ENCODE data around the gene ATAD2B. TPM values are rescaled to one million over a fixed set of nuclear protein-coding genes. Genes with fewer than 3 reads are reported as not detected.

Gene ATAD2B
- total and polyA plus RNA-seq, 2 donors = 12.1 to 22.5 TPM

DNA sequence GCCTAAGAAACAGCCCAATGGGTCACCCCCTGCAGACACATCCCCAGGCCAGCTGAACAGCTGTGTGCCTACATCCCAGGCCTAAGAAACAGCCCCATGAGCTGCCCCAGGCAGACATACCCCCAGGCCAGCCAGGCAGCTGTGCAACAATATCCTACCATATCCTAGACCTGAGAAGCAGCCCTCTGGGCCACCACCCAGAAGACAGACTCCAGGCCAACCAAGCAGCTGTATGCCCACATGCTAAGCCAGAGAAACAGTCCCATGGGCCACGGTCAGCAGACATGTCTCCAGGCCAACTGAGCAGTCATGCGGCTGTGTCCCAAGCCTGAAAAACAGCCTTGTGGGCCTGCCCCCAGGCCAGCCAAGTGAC, 205.5 kb downstream of the ATAD2B start:
- Histone ChIP-seq H3K9me3 (ENCODE audit: control insufficient read depth in 2 of 2, insufficient read depth in 1 of 2, low read length in 1 of 2) (peaks cover 2 to 13% of the 10 kb centered on the region in 2 donors), H3K4me1 (ENCODE audit: control insufficient read depth in 2 of 2, insufficient read depth in 2 of 2, low read length in 2 of 2) (no peaks in the 10 kb centered on the region), H3K27ac (ENCODE audit: low read depth in 1 of 2, low read length in 1 of 2) (no peak overlapping the region), H3K36me3 (ENCODE audit: control insufficient read depth in 2 of 2, insufficient read depth in 2 of 2, low read length in 1 of 2) (peaks cover 0 to 11% of the 10 kb centered on the region in 2 donors), H3K4me3 (ENCODE audit: low read length in 2 of 2) (no peak overlapping the region), H3K27me3 (ENCODE audit: control insufficient read depth in 2 of 2, insufficient read depth in 1 of 2, low read length in 1 of 2) (no peaks in the 10 kb centered on the region)
- 100% methylated on average over 2 of the region's 2 CpGs for WGBS
- no peak for DNase-seq (ENCODE audit: low read depth in 6 of 9, low spot score in 9 of 9)

DNA sequence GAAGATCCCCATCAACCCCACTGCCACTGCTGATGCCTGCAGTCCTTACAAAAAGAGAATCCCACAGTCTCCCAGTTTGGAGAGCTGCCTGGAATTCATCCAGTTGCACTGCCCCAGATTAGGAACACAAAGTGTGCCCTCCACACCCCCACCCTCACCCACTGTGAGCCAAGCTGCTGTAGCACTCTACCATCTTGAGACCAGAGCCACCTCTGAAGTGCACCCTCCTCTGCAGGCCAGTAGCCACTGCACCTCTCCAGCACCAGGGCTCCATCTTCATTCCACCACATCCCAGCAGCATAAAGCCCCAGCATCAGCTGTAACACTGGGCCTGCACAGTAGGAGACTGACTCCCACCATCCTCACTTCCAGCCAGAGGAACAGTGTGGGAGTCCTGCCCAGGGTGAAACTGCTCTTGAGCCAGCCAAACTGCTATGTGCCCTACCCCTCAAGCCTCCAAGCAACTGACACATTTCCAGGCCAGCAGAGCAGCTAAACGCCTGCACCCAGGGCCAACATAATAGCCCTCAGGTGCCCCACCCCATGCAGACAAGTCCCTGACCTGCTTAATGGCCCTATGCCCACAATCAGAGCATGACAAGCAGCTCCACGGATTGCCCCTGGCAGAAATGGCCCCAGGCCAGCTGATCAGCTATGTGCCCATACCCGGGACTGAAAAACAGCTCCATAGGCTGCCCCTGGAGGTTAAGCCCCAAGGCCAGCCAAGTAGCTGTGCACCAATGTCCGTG, 206.0 kb downstream of the ATAD2B start:
- H3K27me3 ChIP-seq (ENCODE audit: control insufficient read depth in 2 of 2, insufficient read depth in 1 of 2, low read length in 1 of 2) = no peaks in the 10 kb centered on the region
- H3K4me3 ChIP-seq (ENCODE audit: low read length in 2 of 2) = no peak overlapping the region
- peaks cover 0 to 11% of the 10 kb centered on the region in 2 donors for H3K36me3 ChIP-seq (ENCODE audit: control insufficient read depth in 2 of 2, insufficient read depth in 2 of 2, low read length in 1 of 2)
- H3K4me1 ChIP-seq (ENCODE audit: control insufficient read depth in 2 of 2, insufficient read depth in 2 of 2, low read length in 2 of 2) = no peaks in the 10 kb centered on the region
- DNase-seq (ENCODE audit: low read depth in 6 of 9, low spot score in 9 of 9) = no peak
- H3K27ac ChIP-seq (ENCODE audit: low read depth in 1 of 2, low read length in 1 of 2) = no peak overlapping the region
- 98% methylated on average over 4 of the region's 4 CpGs for WGBS
- H3K9me3 ChIP-seq (ENCODE audit: control insufficient read depth in 2 of 2, insufficient read depth in 1 of 2, low read length in 1 of 2) = peaks cover 2 to 13% of the 10 kb centered on the region in 2 donors

DNA sequence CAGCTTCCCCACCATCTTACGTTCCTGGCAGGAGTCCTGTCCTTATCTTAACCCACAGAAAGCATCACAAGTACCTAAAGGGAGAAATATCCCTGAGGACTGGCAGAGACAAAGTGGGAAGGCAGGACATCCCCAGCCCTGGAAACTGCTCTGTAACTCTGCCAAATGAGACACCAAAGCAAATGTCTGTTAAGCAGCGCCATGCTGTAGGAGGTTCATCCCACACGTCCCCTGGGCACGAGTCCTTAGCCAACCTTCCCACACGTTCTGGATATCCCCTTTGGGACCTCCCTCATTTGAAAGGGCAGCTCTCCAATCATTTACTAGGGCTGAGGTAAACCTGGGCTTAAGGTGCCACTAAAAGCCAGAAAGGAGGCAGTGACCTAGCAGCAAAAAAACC, 207.2 kb downstream of the ATAD2B start:
- Histone ChIP-seq H3K4me3 (ENCODE audit: low read length in 2 of 2) (no peak overlapping the region), H3K36me3 (ENCODE audit: control insufficient read depth in 2 of 2, insufficient read depth in 2 of 2, low read length in 1 of 2) (peaks cover 0 to 11% of the 10 kb centered on the region in 2 donors), H3K9me3 (ENCODE audit: control insufficient read depth in 2 of 2, insufficient read depth in 1 of 2, low read length in 1 of 2) (peaks cover 2 to 13% of the 10 kb centered on the region in 2 donors), H3K4me1 (ENCODE audit: control insufficient read depth in 2 of 2, insufficient read depth in 2 of 2, low read length in 2 of 2) (no peaks in the 10 kb centered on the region), H3K27me3 (ENCODE audit: control insufficient read depth in 2 of 2, insufficient read depth in 1 of 2, low read length in 1 of 2) (no peaks in the 10 kb centered on the region), H3K27ac (ENCODE audit: low read depth in 1 of 2, low read length in 1 of 2) (no peak overlapping the region)
- WGBS = 94% methylated on average over 5 of the region's 5 CpGs
- DNase-seq (ENCODE audit: low read depth in 6 of 9, low spot score in 9 of 9) = no peak

DNA sequence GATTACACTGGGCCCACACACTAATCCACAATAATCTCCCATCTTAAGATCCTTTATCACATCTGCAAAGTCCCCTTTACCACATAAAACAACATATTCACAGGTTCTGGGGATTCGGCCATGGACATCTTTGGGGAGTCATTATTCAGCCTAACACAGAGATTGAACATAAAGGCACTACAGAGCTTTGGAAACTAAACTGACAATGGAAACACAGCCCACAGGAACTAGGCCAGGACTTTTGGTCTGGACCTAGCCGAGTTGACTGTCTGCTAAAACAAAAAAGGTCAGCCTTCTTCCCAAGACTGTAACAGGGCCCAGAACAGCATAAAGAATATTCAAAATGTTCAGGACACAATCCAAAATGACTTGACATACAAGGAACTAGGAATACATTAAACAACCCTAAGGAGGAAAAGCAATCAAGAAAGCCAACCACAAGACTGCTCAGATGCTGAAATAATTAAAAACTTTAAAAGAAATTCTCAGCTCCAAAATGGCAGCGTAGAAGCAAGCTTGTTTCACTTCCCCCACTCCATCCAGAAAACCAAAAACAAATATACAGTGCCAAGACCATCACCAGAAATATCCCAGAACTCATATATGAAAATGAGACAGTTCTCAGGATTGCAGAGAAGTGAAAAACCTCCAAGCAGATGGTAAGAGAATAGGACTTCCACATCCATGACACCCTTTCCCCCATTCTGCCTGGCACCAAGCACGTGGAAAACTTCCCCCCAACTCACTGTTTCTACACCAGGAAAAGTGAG, 207.8 kb downstream of the ATAD2B start:
- Histone ChIP-seq H3K27ac (ENCODE audit: low read depth in 1 of 2, low read length in 1 of 2) (no peak overlapping the region), H3K27me3 (ENCODE audit: control insufficient read depth in 2 of 2, insufficient read depth in 1 of 2, low read length in 1 of 2) (no peaks in the 10 kb centered on the region), H3K4me1 (ENCODE audit: control insufficient read depth in 2 of 2, insufficient read depth in 2 of 2, low read length in 2 of 2) (no peaks in the 10 kb centered on the region), H3K4me3 (ENCODE audit: low read length in 2 of 2) (no peak overlapping the region), H3K9me3 (ENCODE audit: control insufficient read depth in 2 of 2, insufficient read depth in 1 of 2, low read length in 1 of 2) (peaks cover 2 to 13% of the 10 kb centered on the region in 2 donors), H3K36me3 (ENCODE audit: control insufficient read depth in 2 of 2, insufficient read depth in 2 of 2, low read length in 1 of 2) (peaks cover 0 to 11% of the 10 kb centered on the region in 2 donors)
- no peak for DNase-seq (ENCODE audit: low read depth in 6 of 9, low spot score in 9 of 9)
- 98% methylated on average over 4 of the region's 4 CpGs for WGBS

DNA sequence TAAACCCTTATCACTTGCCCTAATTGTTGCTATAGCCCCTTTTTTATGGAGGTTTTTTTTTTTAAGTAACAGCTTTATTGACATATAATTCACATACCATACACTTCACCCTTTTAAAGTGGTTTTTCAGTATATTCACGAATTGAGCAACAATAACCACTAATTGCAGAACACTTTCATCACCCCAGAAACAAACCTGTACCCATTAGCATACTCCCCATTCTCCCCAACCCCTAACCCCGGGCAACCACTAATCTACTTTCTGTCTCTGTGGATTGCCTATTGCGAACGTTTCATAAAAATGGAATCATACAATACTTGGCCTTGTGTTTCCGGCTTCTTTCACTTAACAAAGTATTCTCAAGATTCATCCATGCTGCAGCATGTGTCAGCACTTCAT, 213.6 kb downstream of the ATAD2B start:
- Histone ChIP-seq H3K27me3 (ENCODE audit: control insufficient read depth in 2 of 2, insufficient read depth in 1 of 2, low read length in 1 of 2) (no peaks in the 10 kb centered on the region), H3K9me3 (ENCODE audit: control insufficient read depth in 2 of 2, insufficient read depth in 1 of 2, low read length in 1 of 2) (no peaks in the 10 kb centered on the region), H3K27ac (ENCODE audit: low read depth in 1 of 2, low read length in 1 of 2) (no peak overlapping the region), H3K36me3 (ENCODE audit: control insufficient read depth in 2 of 2, insufficient read depth in 2 of 2, low read length in 1 of 2) (peaks cover 6 to 11% of the 10 kb centered on the region in 2 donors), H3K4me3 (ENCODE audit: low read length in 2 of 2) (no peak overlapping the region), H3K4me1 (ENCODE audit: control insufficient read depth in 2 of 2, insufficient read depth in 2 of 2, low read length in 2 of 2) (no peaks in the 10 kb centered on the region)
- WGBS = 97% methylated on average over 5 of the region's 5 CpGs
- no peak for DNase-seq (ENCODE audit: low read depth in 6 of 9, low spot score in 9 of 9)

DNA sequence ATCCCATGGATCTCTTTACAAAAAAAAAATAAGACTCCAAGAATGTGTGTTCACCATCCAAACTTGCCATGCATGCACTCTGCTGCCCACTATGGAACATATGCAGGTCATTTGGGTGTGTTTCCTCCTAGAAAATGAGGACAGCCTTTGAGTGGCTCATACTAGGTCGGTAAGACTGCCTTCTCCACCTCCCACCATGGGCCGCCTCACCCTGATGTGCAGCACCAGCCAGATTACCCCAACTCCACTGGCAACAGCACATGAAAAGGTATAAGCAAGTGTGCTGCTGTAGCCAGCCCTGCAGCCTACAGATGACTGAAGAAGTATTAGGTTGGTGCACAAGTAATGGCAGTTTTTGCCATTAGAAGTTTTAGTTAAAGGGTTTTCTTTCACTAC, 214.2 kb downstream of the ATAD2B start:
- DNase-seq (ENCODE audit: low read depth in 6 of 9, low spot score in 9 of 9) = no peak
- no peaks in the 10 kb centered on the region for H3K27me3 ChIP-seq (ENCODE audit: control insufficient read depth in 2 of 2, insufficient read depth in 1 of 2, low read length in 1 of 2)
- 97% methylated on average over 2 of the region's 2 CpGs for WGBS
- no peak overlapping the region for H3K4me3 ChIP-seq (ENCODE audit: low read length in 2 of 2)
- H3K36me3 ChIP-seq (ENCODE audit: control insufficient read depth in 2 of 2, insufficient read depth in 2 of 2, low read length in 1 of 2) = peaks cover 5 to 12% of the 10 kb centered on the region in 2 donors
- H3K4me1 ChIP-seq (ENCODE audit: control insufficient read depth in 2 of 2, insufficient read depth in 2 of 2, low read length in 2 of 2) = no peaks in the 10 kb centered on the region
- no peak overlapping the region for H3K27ac ChIP-seq (ENCODE audit: low read depth in 1 of 2, low read length in 1 of 2)
- no peaks in the 10 kb centered on the region for H3K9me3 ChIP-seq (ENCODE audit: control insufficient read depth in 2 of 2, insufficient read depth in 1 of 2, low read length in 1 of 2)

DNA sequence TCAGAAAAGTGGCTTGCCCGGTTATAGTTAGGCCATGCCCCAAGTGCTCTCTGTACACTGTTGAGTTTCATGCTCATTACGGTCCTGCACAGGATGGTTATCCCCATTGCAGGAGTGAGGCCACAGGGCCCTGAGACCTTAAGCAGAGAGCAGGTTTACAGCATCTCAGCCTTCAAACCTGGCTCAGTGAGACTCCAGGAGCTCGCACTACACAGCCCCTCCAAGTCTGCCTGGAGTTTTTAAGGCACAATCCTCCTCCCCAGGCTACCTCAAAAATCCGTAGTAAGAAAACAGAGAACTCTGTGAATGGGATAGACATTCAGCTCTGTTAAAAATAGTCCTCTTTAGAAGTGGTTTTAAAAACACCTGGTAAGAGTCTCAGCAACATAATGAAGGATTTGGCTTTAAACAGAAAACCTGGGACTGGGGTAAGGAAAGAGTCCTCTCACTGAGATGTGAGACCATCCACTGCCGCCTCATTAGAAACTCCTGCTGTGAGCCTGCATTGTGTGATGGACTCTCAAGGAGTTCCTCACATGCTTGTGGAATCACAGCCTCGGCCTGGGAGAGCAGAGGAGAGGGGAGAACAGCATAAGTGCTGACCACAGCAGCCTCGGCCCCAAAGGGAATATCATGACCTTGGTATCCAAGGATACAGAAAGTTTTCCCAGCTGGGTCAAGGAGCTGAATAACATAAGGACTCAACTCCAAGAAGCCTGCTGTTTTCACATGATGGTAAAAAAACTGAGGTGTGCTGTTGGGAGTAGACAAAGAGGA, 214.8 kb downstream of the ATAD2B start:
- Histone ChIP-seq H3K27ac (ENCODE audit: low read depth in 1 of 2, low read length in 1 of 2) (no peak overlapping the region), H3K4me3 (ENCODE audit: low read length in 2 of 2) (no peak overlapping the region), H3K9me3 (ENCODE audit: control insufficient read depth in 2 of 2, insufficient read depth in 1 of 2, low read length in 1 of 2) (no peaks in the 10 kb centered on the region), H3K36me3 (ENCODE audit: control insufficient read depth in 2 of 2, insufficient read depth in 2 of 2, low read length in 1 of 2) (peaks cover 7 to 12% of the 10 kb centered on the region in 2 donors), H3K27me3 (ENCODE audit: control insufficient read depth in 2 of 2, insufficient read depth in 1 of 2, low read length in 1 of 2) (no peaks in the 10 kb centered on the region), H3K4me1 (ENCODE audit: control insufficient read depth in 2 of 2, insufficient read depth in 2 of 2, low read length in 2 of 2) (no peaks in the 10 kb centered on the region)
- WGBS = 96% methylated on average over 7 of the region's 7 CpGs
- DNase-seq (ENCODE audit: low read depth in 6 of 9, low spot score in 9 of 9) = no peak

DNA sequence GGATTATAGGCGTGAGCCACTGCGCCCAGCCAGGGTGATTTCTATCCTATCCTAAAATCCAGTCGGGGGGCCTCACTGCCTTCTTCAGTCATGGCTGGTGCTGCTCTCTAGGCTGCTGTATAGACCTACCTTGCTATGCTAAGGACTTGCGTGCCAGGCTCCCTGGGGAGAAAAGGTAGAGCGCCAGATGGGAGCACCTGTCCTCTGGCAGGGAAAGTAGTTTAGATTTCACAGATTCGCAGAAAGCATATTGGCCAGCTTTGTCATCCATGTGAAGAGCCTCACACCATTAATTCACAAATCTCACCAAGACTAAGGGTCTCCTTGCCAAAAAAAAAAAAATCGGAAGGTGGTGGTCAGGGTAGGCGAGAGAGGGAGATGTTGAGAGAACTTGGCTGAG, 217.6 kb downstream of the ATAD2B start:
- DNase-seq (ENCODE audit: low read depth in 6 of 9, low spot score in 9 of 9) = no peak
- H3K4me1 ChIP-seq (ENCODE audit: control insufficient read depth in 2 of 2, insufficient read depth in 2 of 2, low read length in 2 of 2) = no peaks in the 10 kb centered on the region
- H3K36me3 ChIP-seq (ENCODE audit: control insufficient read depth in 2 of 2, insufficient read depth in 2 of 2, low read length in 1 of 2) = peaks cover 7 to 12% of the 10 kb centered on the region in 2 donors
- H3K27ac ChIP-seq (ENCODE audit: low read depth in 1 of 2, low read length in 1 of 2) = no peak overlapping the region
- no peak overlapping the region for H3K4me3 ChIP-seq (ENCODE audit: low read length in 2 of 2)
- over 99% methylated on average over 8 of the region's 8 CpGs for whole genome bisulfite sequencing
- H3K27me3 ChIP-seq (ENCODE audit: control insufficient read depth in 2 of 2, insufficient read depth in 1 of 2, low read length in 1 of 2) = no peaks in the 10 kb centered on the region
- H3K9me3 ChIP-seq (ENCODE audit: control insufficient read depth in 2 of 2, insufficient read depth in 1 of 2, low read length in 1 of 2) = no peaks in the 10 kb centered on the region

DNA sequence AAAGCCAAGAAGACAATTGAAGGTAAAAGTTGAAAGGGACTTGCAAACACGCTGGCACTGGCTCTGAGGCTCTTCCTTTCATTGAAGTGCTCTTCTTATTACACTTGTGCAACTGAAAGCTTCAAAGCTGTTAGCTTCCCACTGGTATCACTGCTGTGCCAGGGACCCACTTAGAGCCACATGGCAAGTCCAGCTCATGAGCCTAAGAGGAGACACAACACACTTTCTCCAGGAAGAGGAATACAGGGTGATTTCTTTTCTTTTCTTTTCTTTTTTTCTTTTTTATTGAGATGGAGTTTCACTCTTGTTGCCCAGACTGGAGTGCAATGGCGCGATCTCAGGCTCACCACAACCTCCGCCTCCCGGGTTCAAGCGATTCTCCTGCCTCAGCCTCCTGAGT, 218.2 kb downstream of the ATAD2B start:
- H3K36me3 ChIP-seq (ENCODE audit: control insufficient read depth in 2 of 2, insufficient read depth in 2 of 2, low read length in 1 of 2) = peaks cover 7 to 12% of the 10 kb centered on the region in 2 donors
- no peak overlapping the region for H3K4me3 ChIP-seq (ENCODE audit: low read length in 2 of 2)
- no peaks in the 10 kb centered on the region for H3K9me3 ChIP-seq (ENCODE audit: control insufficient read depth in 2 of 2, insufficient read depth in 1 of 2, low read length in 1 of 2)
- WGBS = 95% methylated on average over 6 of the region's 6 CpGs
- no peak overlapping the region for H3K27ac ChIP-seq (ENCODE audit: low read depth in 1 of 2, low read length in 1 of 2)
- DNase-seq (ENCODE audit: low read depth in 6 of 9, low spot score in 9 of 9) = no peak
- H3K4me1 ChIP-seq (ENCODE audit: control insufficient read depth in 2 of 2, insufficient read depth in 2 of 2, low read length in 2 of 2) = no peaks in the 10 kb centered on the region
- H3K27me3 ChIP-seq (ENCODE audit: control insufficient read depth in 2 of 2, insufficient read depth in 1 of 2, low read length in 1 of 2) = no peaks in the 10 kb centered on the region

Data from thymus (tissue), 11 donors.